Measurements from ENCODE around the gene AGR2. TPM values are rescaled to one million over a fixed set of nuclear protein-coding genes. Genes with fewer than 3 reads are reported as not detected.
"Not testable (repeated sequence)": the region's sequence is repeated elsewhere in the genome, so short reads cannot be mapped to it uniquely, and the experiment has no call there.

AGR2 gene
- polyA plus RNA-seq, 1 of the 3 experiments (the other 2 are of a cell fraction): not detected

DNA sequence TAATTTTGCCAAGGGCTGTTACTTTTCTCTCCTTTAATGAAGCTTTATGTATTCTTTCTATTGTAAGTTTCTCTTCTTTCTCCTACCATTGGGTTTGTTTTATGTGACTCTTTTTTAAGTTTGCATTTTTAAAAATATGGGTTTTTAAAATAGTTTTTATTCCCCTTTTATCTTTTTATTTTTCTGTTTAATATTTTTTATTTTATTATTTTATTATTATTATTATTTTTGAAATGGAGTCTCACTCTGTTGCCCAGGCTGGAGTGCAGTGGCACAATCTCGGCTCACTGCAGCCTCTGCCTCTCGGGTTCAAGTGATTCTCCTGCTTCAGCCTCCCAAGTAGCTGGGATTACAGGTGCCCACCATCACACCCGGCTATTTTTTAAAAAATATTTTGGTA lies 34.8 kb downstream of the AGR2 start:
- H3K79me2 ChIP-seq (ENCODE audit: insufficient read depth); H3K4me1 ChIP-seq (ENCODE audit: control insufficient read depth in 1 of 2, insufficient read depth in 2 of 2, low read depth in 1 of 2, low read length in 1 of 2); H3K27me3 ChIP-seq (ENCODE audit: insufficient read depth); H2AFZ ChIP-seq (ENCODE audit: low read depth); H3K36me3 ChIP-seq (replicated peaks in 1 of 2; ENCODE audit: control insufficient read depth in 1 of 2, insufficient read depth in 2 of 2, low read length in 1 of 2); POLR2A ChIA-PET; H3K4me3 ChIP-seq (ENCODE audit: low read depth in 2 of 2, low read length in 1 of 2); H3K9me2 ChIP-seq; DNase-seq; H3K27ac ChIP-seq (ENCODE audit: low read depth in 2 of 2, low read length in 1 of 2); H3K9ac ChIP-seq; H3K4me2 ChIP-seq; H3K9me3 ChIP-seq; H4K20me1 ChIP-seq (ENCODE audit: insufficient read depth); H3F3A ChIP-seq (replicated peaks; ENCODE audit: insufficient read depth): not testable (repeated sequence)
- 63% methylated on average over 3 of the region's 3 CpGs for WGBS (ENCODE audit: low lambda C conversion rate)
- CTCF ChIA-PET: interaction anchor here (3.3 to 3.8 kb wide), 2 partner anchors 11 to 31 kb away, joined by 12 to 14 read pairs; no protein-coding TSS in a partner anchor

DNA sequence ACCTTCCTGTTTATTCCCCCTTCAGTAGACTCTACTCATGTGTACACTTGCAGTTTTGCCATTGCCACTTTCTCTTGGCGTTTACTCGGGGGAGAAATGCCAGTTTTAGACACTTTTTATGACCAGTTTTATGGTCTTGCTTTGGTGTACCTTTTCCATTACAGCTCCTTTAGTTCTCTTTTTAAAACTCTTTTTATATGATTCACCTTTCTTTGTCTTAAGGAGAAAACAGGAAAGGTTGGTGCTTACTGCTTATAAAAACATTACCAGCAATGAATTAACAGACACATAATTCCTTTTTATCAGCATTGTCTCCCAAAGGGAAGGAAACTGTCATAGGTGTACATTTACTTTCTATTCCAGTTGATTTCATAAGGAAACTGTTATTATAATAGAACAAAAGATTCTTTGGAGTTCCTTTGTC lies 39.4 kb downstream of the AGR2 start:
- no peak for DNase-seq
- Histone ChIP-seq H3K79me2 (ENCODE audit: insufficient read depth) (no peaks in the 10 kb centered on the region), H3K9ac (no peak overlapping the region), H3K9me2 (no peaks in the 10 kb centered on the region), H3K9me3 (no peaks in the 10 kb centered on the region), H3K4me1 (ENCODE audit: control insufficient read depth in 1 of 2, insufficient read depth in 2 of 2, low read depth in 1 of 2, low read length in 1 of 2) (0 out of 4 replicates have a peak, but pooled peaks cover 0 to 3% of the 10 kb centered on the region in 2 experiments), H4K20me1 (ENCODE audit: insufficient read depth) (no peaks in the 10 kb centered on the region), H3F3A (replicated peaks; ENCODE audit: insufficient read depth) (no peaks in the 10 kb centered on the region), H3K4me2 (no peak overlapping the region), H2AFZ (ENCODE audit: low read depth) (no peak overlapping the region), H3K27me3 (ENCODE audit: insufficient read depth) (no peaks in the 10 kb centered on the region), H3K36me3 (replicated peaks in 1 of 2; ENCODE audit: control insufficient read depth in 1 of 2, insufficient read depth in 2 of 2, low read length in 1 of 2) (no peaks in the 10 kb centered on the region), H3K4me3 (ENCODE audit: low read depth in 2 of 2, low read length in 1 of 2) (no peak overlapping the region), H3K27ac (ENCODE audit: low read depth in 2 of 2, low read length in 1 of 2) (no peak overlapping the region)
- CTCF ChIA-PET: no interaction called here
- no peak for TF ChIP-seq CHD2 (IDR thresholded peaks at IDR 0.05; ENCODE audit: low read length, partially characterized antibody)
- TF ChIP-seq TCF12 (IDR thresholded peaks at IDR 0.05): no peak
- TF ChIP-seq ELF1 (IDR thresholded peaks at IDR 0.05): no peak
- TF ChIP-seq NRF1 (IDR thresholded peaks at IDR 0.05; ENCODE audit: low read depth, low read length): no peak
- 86% methylated on average over 2 of the region's 2 CpGs for WGBS (ENCODE audit: low lambda C conversion rate)
- POLR2A ChIA-PET: no interaction called here

DNA sequence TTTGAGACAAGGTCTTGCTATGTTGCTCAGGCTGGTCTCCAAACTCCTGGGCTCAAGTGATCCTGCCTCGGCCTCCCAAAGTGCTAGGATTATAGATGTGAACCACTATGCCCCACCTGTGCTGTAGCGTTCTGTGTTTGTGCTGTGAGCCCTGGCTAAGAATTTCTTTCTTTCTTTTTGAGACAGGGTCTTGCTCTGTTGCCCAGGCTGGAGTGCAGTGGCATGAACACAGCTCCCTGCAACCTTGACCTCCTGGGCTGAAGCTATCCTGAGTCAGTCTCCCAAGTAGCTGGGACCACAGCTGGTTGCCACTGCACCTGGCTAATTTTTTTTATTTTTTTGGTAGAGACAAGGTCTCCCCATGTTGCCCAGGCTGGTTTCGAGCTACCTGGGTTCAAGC lies 39.9 kb downstream of the AGR2 start:
- 59% methylated on average over 3 of the region's 3 CpGs for WGBS (ENCODE audit: low lambda C conversion rate)
- H3F3A ChIP-seq (replicated peaks; ENCODE audit: insufficient read depth): no peaks in the 10 kb centered on the region
- no peaks in the 10 kb centered on the region for H3K36me3 ChIP-seq (replicated peaks in 1 of 2; ENCODE audit: control insufficient read depth in 1 of 2, insufficient read depth in 2 of 2, low read length in 1 of 2)
- TF ChIP-seq YY1 (IDR thresholded peaks at IDR 0.05; ENCODE audit: low read depth) (no peak), RAD21 (IDR thresholded peaks at IDR 0.05; ENCODE audit: low read length) (no peak), MXI1 (IDR thresholded peaks at IDR 0.05; ENCODE audit: low read depth, low read length) (no peak), FOXM1 (IDR thresholded peaks at IDR 0.05; ENCODE audit: low read depth) (no peak), TAF1 (IDR thresholded peaks at IDR 0.05; ENCODE audit: borderline replicate concordance, low read depth, low read length) (no peak), SIN3A (IDR thresholded peaks at IDR 0.05; ENCODE audit: borderline replicate concordance, low read depth, low read length) (no peak), MEF2A (IDR thresholded peaks at IDR 0.05; ENCODE audit: borderline replicate concordance, low read depth) (no peak), RXRA (IDR thresholded peaks at IDR 0.05; ENCODE audit: borderline replicate concordance, low read depth) (no peak), RFX5 (IDR thresholded peaks at IDR 0.05; ENCODE audit: low read length) (no peak)
- TF ChIP-seq, protein P1, sequence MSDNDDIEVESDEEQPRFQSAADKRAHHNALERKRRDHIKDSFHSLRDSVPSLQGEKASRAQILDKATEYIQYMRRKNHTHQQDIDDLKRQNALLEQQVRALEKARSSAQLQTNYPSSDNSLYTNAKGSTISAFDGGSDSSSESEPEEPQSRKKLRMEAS (IDR thresholded peaks at IDR 0.05; ENCODE audit: low read depth): no peak
- TF ChIP-seq, protein P2, sequence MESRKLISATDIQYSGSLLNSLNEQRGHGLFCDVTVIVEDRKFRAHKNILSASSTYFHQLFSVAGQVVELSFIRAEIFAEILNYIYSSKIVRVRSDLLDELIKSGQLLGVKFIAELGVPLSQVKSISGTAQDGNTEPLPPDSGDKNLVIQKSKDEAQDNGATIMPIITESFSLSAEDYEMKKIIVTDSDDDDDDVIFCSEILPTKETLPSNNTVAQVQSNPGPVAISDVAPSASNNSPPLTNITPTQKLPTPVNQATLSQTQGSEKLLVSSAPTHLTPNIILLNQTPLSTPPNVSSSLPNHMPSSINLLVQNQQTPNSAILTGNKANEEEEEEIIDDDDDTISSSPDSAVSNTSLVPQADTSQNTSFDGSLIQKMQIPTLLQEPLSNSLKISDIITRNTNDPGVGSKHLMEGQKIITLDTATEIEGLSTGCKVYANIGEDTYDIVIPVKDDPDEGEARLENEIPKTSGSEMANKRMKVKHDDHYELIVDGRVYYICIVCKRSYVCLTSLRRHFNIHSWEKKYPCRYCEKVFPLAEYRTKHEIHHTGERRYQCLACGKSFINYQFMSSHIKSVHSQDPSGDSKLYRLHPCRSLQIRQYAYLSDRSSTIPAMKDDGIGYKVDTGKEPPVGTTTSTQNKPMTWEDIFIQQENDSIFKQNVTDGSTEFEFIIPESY (IDR thresholded peaks at IDR 0.05; ENCODE audit: borderline replicate concordance, low read depth): no peak
- TF ChIP-seq, protein P3, sequence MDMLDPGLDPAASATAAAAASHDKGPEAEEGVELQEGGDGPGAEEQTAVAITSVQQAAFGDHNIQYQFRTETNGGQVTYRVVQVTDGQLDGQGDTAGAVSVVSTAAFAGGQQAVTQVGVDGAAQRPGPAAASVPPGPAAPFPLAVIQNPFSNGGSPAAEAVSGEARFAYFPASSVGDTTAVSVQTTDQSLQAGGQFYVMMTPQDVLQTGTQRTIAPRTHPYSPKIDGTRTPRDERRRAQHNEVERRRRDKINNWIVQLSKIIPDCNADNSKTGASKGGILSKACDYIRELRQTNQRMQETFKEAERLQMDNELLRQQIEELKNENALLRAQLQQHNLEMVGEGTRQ (IDR thresholded peaks at IDR 0.05; ENCODE audit: borderline replicate concordance, low read depth, low read length): no peak
- TF ChIP-seq, protein P4, sequence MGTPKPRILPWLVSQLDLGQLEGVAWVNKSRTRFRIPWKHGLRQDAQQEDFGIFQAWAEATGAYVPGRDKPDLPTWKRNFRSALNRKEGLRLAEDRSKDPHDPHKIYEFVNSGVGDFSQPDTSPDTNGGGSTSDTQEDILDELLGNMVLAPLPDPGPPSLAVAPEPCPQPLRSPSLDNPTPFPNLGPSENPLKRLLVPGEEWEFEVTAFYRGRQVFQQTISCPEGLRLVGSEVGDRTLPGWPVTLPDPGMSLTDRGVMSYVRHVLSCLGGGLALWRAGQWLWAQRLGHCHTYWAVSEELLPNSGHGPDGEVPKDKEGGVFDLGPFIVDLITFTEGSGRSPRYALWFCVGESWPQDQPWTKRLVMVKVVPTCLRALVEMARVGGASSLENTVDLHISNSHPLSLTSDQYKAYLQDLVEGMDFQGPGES (IDR thresholded peaks at IDR 0.05; ENCODE audit: low read depth, low read length): no peak
- H3K79me2 ChIP-seq (ENCODE audit: insufficient read depth): no peaks in the 10 kb centered on the region
- H3K4me2 ChIP-seq: no peak overlapping the region
- H3K9me2 ChIP-seq: no peaks in the 10 kb centered on the region
- 0 out of 4 replicates have a peak, but pooled peaks cover 0 to 3% of the 10 kb centered on the region in 2 experiments for H3K4me1 ChIP-seq (ENCODE audit: control insufficient read depth in 1 of 2, insufficient read depth in 2 of 2, low read depth in 1 of 2, low read length in 1 of 2)
- H3K9me3 ChIP-seq: no peaks in the 10 kb centered on the region
- no peak overlapping the region for H3K9ac ChIP-seq
- no peak overlapping the region for H2AFZ ChIP-seq (ENCODE audit: low read depth)
- H3K27me3 ChIP-seq (ENCODE audit: insufficient read depth): no peaks in the 10 kb centered on the region
- H3K4me3 ChIP-seq (ENCODE audit: low read depth in 2 of 2, low read length in 1 of 2): no peak overlapping the region
- H4K20me1 ChIP-seq (ENCODE audit: insufficient read depth): no peaks in the 10 kb centered on the region
- no peak for DNase-seq
- no peak overlapping the region for H3K27ac ChIP-seq (ENCODE audit: low read depth in 2 of 2, low read length in 1 of 2)
- ChIA-PET CTCF (no interaction called here), POLR2A (no interaction called here)
